CD14-positive monocyte (primary cell): ENCODE results near the gene KCNQ1. TPM values are rescaled to one million over a fixed set of nuclear protein-coding genes. Genes with fewer than 3 reads are reported as not detected.

Experiments
- DNase-seq, 3 donors: peaks; one replicate each; pipeline ENCODE4 v3.0.0-alpha.2; 2011 to 2022
- H2AFZ ChIP-seq: 2 replicates; pipeline ENCODE4 v1.6.0; 2012; ENCODE audit warnings: mild to moderate bottlenecking, low read depth, low read length, inconsistent platforms; ENCODE audit not compliant: insufficient read depth, poor library complexity, severe bottlenecking
- H3K27ac ChIP-seq, 2 donors: 1 replicate in 1 of 2; 2 replicates in 1 of 2; pipeline ENCODE4 v1.5.1; 2012 to 2013; ENCODE audit warnings: low read length in 2 of 2, control low read depth in 1 of 2, inconsistent platforms in 1 of 2, low read depth in 1 of 2, mild to moderate bottlenecking in 1 of 2
- H3K27me3 ChIP-seq, 2 donors: one replicate each; pipeline versions ENCODE4 v1.6.0 to v1.6.1; 2011 to 2013; ENCODE audit warnings: low read length in 2 of 2; ENCODE audit not compliant: control insufficient read depth in 2 of 2, insufficient read depth in 2 of 2
- H3K36me3 ChIP-seq, 2 donors: replicated peaks in 1 of 2; 1 replicate in 1 of 2; 2 replicates in 1 of 2; pipeline versions ENCODE4 v1.5.1 to v1.6.1; 2012 to 2013; ENCODE audit warnings: low read length in 2 of 2, control low read depth in 1 of 2, inconsistent platforms in 1 of 2, mild to moderate bottlenecking in 1 of 2; ENCODE audit not compliant: insufficient read depth in 2 of 2, control insufficient read depth in 1 of 2
- H3K4me1 ChIP-seq, 2 donors: 1 replicate in 1 of 2; 2 replicates in 1 of 2; pipeline versions ENCODE4 v1.5.1 to v1.6.1; 2012 to 2013; ENCODE audit warnings: low read length in 2 of 2, control low read depth in 1 of 2, inconsistent platforms in 1 of 2, mild to moderate bottlenecking in 1 of 2, moderate library complexity in 1 of 2; ENCODE audit not compliant: insufficient read depth in 2 of 2, control insufficient read depth in 1 of 2
- H3K4me2 ChIP-seq: replicated peaks from 2 replicates; pipeline ENCODE3; 2012; ENCODE audit warnings: low read length, moderate library complexity, mild to moderate bottlenecking; ENCODE audit not compliant: poor library complexity, severe bottlenecking; ENCODE audit errors: extremely low read depth
- H3K4me3 ChIP-seq, 3 experiments: fragments of 200-600 bp in 1 of 3; sonication (generic) in 1 of 3; replicated peaks in 1 of 3; 1 replicate in 2 of 3; 2 replicates in 1 of 3; pipeline ENCODE4 v1.5.1; 2011 to 2013; ENCODE audit warnings: low read length in 3 of 3, mild to moderate bottlenecking in 3 of 3, control low read depth in 2 of 3, low read depth in 2 of 3, inconsistent platforms in 1 of 3, moderate library complexity in 1 of 3
- H3K79me2 ChIP-seq: 2 replicates; pipeline ENCODE4 v1.6.0; 2012; ENCODE audit warnings: mild to moderate bottlenecking, control low read depth, inconsistent platforms, low read length, moderate library complexity; ENCODE audit not compliant: insufficient read depth
- H3K9ac ChIP-seq: 2 replicates; pipeline ENCODE4 v1.6.0; 2017; ENCODE audit warnings: low read length, mild to moderate bottlenecking; ENCODE audit not compliant: insufficient read depth, poor library complexity, severe bottlenecking
- H3K9me3 ChIP-seq, 2 donors: replicated peaks in 1 of 2; 1 replicate in 1 of 2; 2 replicates in 1 of 2; pipeline versions ENCODE4 v1.5.1 to v1.6.1; 2012 to 2013; ENCODE audit warnings: low read length in 2 of 2, control low read depth in 1 of 2; ENCODE audit not compliant: control insufficient read depth in 1 of 2, insufficient read depth in 1 of 2
- H4K20me1 ChIP-seq: 2 replicates; pipeline ENCODE4 v1.6.0; 2012; ENCODE audit warnings: mild to moderate bottlenecking, low read length, control low read depth, moderate library complexity; ENCODE audit not compliant: insufficient read depth
- H3K27ac Mint-ChIP-seq, 7 donors: one replicate each; pipeline ENCODE4 v1.8.0; 2020; ENCODE audit warnings: mild to moderate bottlenecking in 7 of 7, mixed read lengths in 7 of 7, moderate library complexity in 6 of 7, inconsistent platforms in 2 of 7
- H3K27me3 Mint-ChIP-seq, 3 donors: one replicate each; pipeline ENCODE4 v1.8.0; 2021 to 2022; ENCODE audit warnings: low read depth in 3 of 3, mild to moderate bottlenecking in 3 of 3, mixed read lengths in 3 of 3, moderate library complexity in 3 of 3, inconsistent platforms in 1 of 3
- H3K36me3 Mint-ChIP-seq, 2 donors: one replicate each; pipeline ENCODE4 v1.8.0; 2020; ENCODE audit warnings: mixed read lengths in 2 of 2, inconsistent platforms in 1 of 2, mild to moderate bottlenecking in 1 of 2
- H3K4me1 Mint-ChIP-seq: one replicate; pipeline ENCODE4 v1.8.0; 2020; ENCODE audit warnings: mild to moderate bottlenecking, mixed read lengths
- H3K4me3 Mint-ChIP-seq, 2 donors: one replicate each; pipeline ENCODE4 v1.8.0; 2020; ENCODE audit warnings: mild to moderate bottlenecking in 2 of 2, mixed read lengths in 2 of 2, moderate library complexity in 1 of 2
- H3K9me3 Mint-ChIP-seq, 7 donors: one replicate each; pipeline ENCODE4 v1.8.0; 2020 to 2022; ENCODE audit warnings: mixed read lengths in 7 of 7, mild to moderate bottlenecking in 6 of 7, moderate library complexity in 6 of 7, inconsistent platforms in 2 of 7
- CTCF ChIP-seq: fragments of 200-600 bp; IDR thresholded peaks from one replicate; pipeline ENCODE4 v1.8.0; 2022; ENCODE audit warnings: antibody characterized with exemption, mild to moderate bottlenecking
- WGBS: methylation state at CpG from one replicate; pipeline ENCODE4 v1.1.5; 2013; ENCODE audit warnings: missing lambda C conversion rate; ENCODE audit not compliant: insufficient coverage; 5-methylcytosine and 5-hydroxymethylcytosine counted together
- intact Hi-C, 2 donors: fragments of 100-400 bp; cut with micrococcal nuclease; formaldehyde crosslinking; loops; one replicate each; pipeline versions ENCODE4 v1.15.0 to v1.15.1; 2023
- polyA plus RNA-seq, 3 donors: library from polyadenylated mRNA; depleted of rRNA in 1 of 3; unstranded in 2 of 3; stranded (reverse) in 1 of 3; fragments of 300-500 nt in 2 of 3; fragments of >200 nt in 1 of 3; fragmentation: Illumina TruSeq in 2 of 3; gene quantifications; 1 replicate in 2 of 3; 2 replicates in 1 of 3; pipeline ENCODE4 v1.2.3, GENCODE V29; 2012 to 2021

The KCNQ1 gene
- polyA plus RNA-seq, 3 donors, result 14.9 to 31.8 (median 21.6) TPM

- Histone ChIP-seq H3K9me3 (no peaks in the 10 kb centered on the region), H3K27ac (no peak overlapping the region), H3K4me3 (no peak overlapping the region), H4K20me1 (peaks cover 35% of the 10 kb centered on the region), H3K27me3 (peaks cover 0 to 19% of the 10 kb centered on the region in 2 donors), H3K4me2 (no peak overlapping the region), H2AFZ (no peak overlapping the region), H3K9ac (no peak overlapping the region), H3K36me3 (no peaks in the 10 kb centered on the region), H3K4me1 (peaks cover 45 to 52% of the 10 kb centered on the region in 2 donors), H3K79me2 (peaks cover 34% of the 10 kb centered on the region)
- no peak for TF ChIP-seq CTCF
- Mint-ChIP-seq H3K4me3 (peak overlapping the region in 1 of 2 donors; percentile 70), H3K27me3 (peaks cover 10 to 33% (median 16%) of the 10 kb centered on the region in 3 donors), H3K27ac (no peak overlapping the region), H3K9me3 (peaks cover 0 to 4% (median 3%) of the 10 kb centered on the region in 7 donors), H3K4me1 (peaks cover 38% of the 10 kb centered on the region), H3K36me3 (no peaks in the 10 kb centered on the region)
- intact Hi-C loops, result loop anchor here in 1 of 2 donors (2.0 kb wide), 1 partner anchor 441 kb away; the partner anchor contains the start of gene CDKN1C
- WGBS, result 78% methylated on average over 8 of the region's 11 CpGs
- DNase-seq, result no peak
These were observed 1.4 kb upstream of the KCNQ1 start for GRCh38 chr11:2443406-2443805.

- H3K27ac ChIP-seq, result peak within 1 kb of the TSS; percentile 27 to 88
- peaks cover 41% of the 10 kb centered on the region for H3K4me1 Mint-ChIP-seq
- intact Hi-C loops, result loop anchor here in 1 of 2 donors (2.0 kb wide), 1 partner anchor 441 kb away; the partner anchor contains the start of gene CDKN1C
These were observed 657 bp upstream of the KCNQ1 start, which contains the start of gene TRPM5 for GRCh38 chr11:2443881-2444820. TRPM5 (minus strand) TSS chr11:2444514; CDS start chr11:2423036, 21,478 bp downstream.

More at GRCh38 chr11:2443881-2444820, 657 bp upstream of the KCNQ1 start, which contains the start of gene TRPM5:
- Histone ChIP-seq H3K4me2 (peak within 1 kb of the TSS; percentile 87), H3K79me2 (peaks cover 42% of the 10 kb centered on the region), H3K9ac (peak within 1 kb of the TSS; percentile 63), H3K36me3 (no peaks in the 10 kb centered on the region), H3K27me3 (peaks cover 0 to 19% of the 10 kb centered on the region in 2 donors), H3K4me3 (peak within 1 kb of the TSS; percentile 74 to 88 (median 82)), H4K20me1 (peaks cover 43% of the 10 kb centered on the region), H2AFZ (peak within 1 kb of the TSS; percentile 87), H3K4me1 (peaks cover 49 to 57% of the 10 kb centered on the region in 2 donors), H3K9me3 (no peaks in the 10 kb centered on the region)
- H3K4me3 Mint-ChIP-seq, result peak within 1 kb of the TSS; percentile 93 to 98
- 11% methylated on average over 37 of the region's 64 CpGs for WGBS
- no peak for TF ChIP-seq CTCF
- peaks cover 10 to 28% (median 16%) of the 10 kb centered on the region in 3 donors for H3K27me3 Mint-ChIP-seq
- H3K27ac Mint-ChIP-seq, result peak within 1 kb of the TSS; percentile 74 to 89 (median 86)
- peaks cover 3 to 7% of the 10 kb centered on the region in 2 donors for H3K36me3 Mint-ChIP-seq
- peaks cover 0 to 4% (median 3%) of the 10 kb centered on the region in 7 donors for H3K9me3 Mint-ChIP-seq
- DNase-seq, result no peak
